NCI-H526 (cell line): Measurements from ENCODE around the gene LRRC17.
"Not testable (repeated sequence)": the region's sequence is repeated elsewhere in the genome, so short reads cannot be mapped to it uniquely, and the experiment has no call there.

Experiments used
- DNase-seq, 2 experiments: peaks; one replicate each; lab custom pipeline; 2025; lab: John Stamatoyannopoulos, UW

LRRC17 gene

GRCh38 chr7:102942181-102942866, 29.5 kb downstream of the LRRC17 start:
- DNase-seq = no peak

- DNase-seq = no peak
Observed at GRCh38 chr7:102942868-102943267, 30.1 kb downstream of the LRRC17 start.

- no peak for DNase-seq
Observed at GRCh38 chr7:102943423-102944169, 30.8 kb downstream of the LRRC17 start.

GRCh38 chr7:102944241-102944640, 31.4 kb downstream of the LRRC17 start:
- no peak for DNase-seq

- no peak for DNase-seq
Observed at GRCh38 chr7:102951839-102952238, 39.0 kb downstream of the LRRC17 start.

GRCh38 chr7:102953406-102953805, 40.6 kb downstream of the LRRC17 start:
- no peak for DNase-seq

- DNase-seq = not testable (repeated sequence)
Observed at GRCh38 chr7:102954359-102954758, 41.6 kb downstream of the LRRC17 start.

GRCh38 chr7:102958004-102958403, 45.2 kb downstream of the LRRC17 start:
- not testable (repeated sequence) for DNase-seq

GRCh38 chr7:102961993-102962392, 49.2 kb downstream of the LRRC17 start:
- DNase-seq = not testable (repeated sequence)

- DNase-seq = no peak
Observed at GRCh38 chr7:102966465-102966864, 53.7 kb downstream of the LRRC17 start.

GRCh38 chr7:102967798-102968197, 55.0 kb downstream of the LRRC17 start:
- DNase-seq = no peak

GRCh38 chr7:102973096-102973802, 60.4 kb downstream of the LRRC17 start:
- no peak for DNase-seq

GRCh38 chr7:102974366-102975236, 61.8 kb downstream of the LRRC17 start:
- DNase-seq = no peak

GRCh38 chr7:102975854-102976253, 63.1 kb downstream of the LRRC17 start:
- DNase-seq = no peak

- no peak for DNase-seq
Observed at GRCh38 chr7:102976493-102976892, 63.7 kb downstream of the LRRC17 start.

- not testable (repeated sequence) for DNase-seq
Observed at GRCh38 chr7:102977586-102977985, 64.8 kb downstream of the LRRC17 start.

- DNase-seq = no peak
Observed at GRCh38 chr7:102978284-102978683, 65.5 kb downstream of the LRRC17 start.

GRCh38 chr7:102979670-102980069, 66.9 kb downstream of the LRRC17 start:
- DNase-seq = no peak

- DNase-seq = no peak
Observed at GRCh38 chr7:102981451-102981850, 68.7 kb downstream of the LRRC17 start.

GRCh38 chr7:102982235-102982634, 69.4 kb downstream of the LRRC17 start:
- no peak for DNase-seq

GRCh38 chr7:102983602-102984001, 70.8 kb downstream of the LRRC17 start:
- no peak for DNase-seq
